ENCODE measurements around the gene PREP.
A peak's percentile ranks its signal among the peaks of the same experiment; 100 is the strongest.
"Not testable (repeated sequence)": the region's sequence is repeated elsewhere in the genome, so short reads cannot be mapped to it uniquely, and the experiment has no call there.

PREP gene

GRCh38 chr6:105402939-105403935, at the start of gene PREP:
Gene PREP, minus strand, starts transcription at chr6:105403082. Its CDS starts 191 bp downstream, at chr6:105402891.
- peak; percentile 72 to 80 for DNase-seq (ENCODE audit: low read depth in 2 of 2)

- DNase-seq (ENCODE audit: low read depth in 2 of 2), result no peak
These were observed 49.5 kb upstream of the PREP start for GRCh38 chr6:105452376-105452775.

GRCh38 chr6:105449756-105450390, 47.0 kb upstream of the PREP start:
- DNase-seq (ENCODE audit: low read depth in 2 of 2), result no peak

GRCh38 chr6:105445481-105445880, 42.6 kb upstream of the PREP start:
- DNase-seq (ENCODE audit: low read depth in 2 of 2), result no peak

DNA sequence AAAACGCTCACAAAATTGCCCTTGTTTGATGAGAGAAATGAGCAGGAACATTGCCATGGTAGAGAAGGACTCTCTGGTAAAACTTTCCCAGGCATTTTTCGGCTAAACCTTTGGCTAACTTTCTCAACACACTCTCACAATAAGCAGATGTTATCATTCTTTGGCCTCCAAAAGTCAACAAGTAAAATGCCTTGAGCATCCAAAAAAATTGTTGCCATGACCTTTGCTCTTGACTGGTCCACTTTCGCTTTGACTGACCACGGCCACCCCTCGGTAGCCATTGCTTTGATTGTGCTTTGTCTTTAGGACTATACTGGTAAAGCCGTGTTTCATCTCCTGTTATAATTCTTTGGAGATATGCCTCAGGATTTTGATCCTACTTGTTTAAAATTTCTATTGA, 41.1 kb upstream of the PREP start:
- no peak for DNase-seq (ENCODE audit: low read depth in 2 of 2)

DNA sequence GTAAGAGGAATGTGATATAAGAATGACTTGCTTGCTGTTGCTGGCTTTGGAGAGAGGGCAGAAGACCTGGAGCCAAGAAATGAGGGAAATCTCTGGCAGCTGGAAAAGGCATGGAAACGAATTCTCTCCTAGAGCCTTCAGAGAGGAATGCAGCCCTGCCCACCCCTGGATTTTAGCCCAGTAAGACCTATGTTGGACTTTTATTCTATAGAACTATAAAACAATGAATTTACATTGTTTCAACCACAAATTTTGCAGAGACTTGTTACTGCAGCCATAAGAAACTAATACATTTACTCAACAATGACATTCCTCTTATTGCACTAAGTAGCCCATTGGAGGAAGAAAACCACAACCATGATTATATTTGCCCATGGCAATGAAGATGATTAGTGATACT, 39.5 kb upstream of the PREP start:
- DNase-seq (ENCODE audit: low read depth in 2 of 2), result no peak

GRCh38 chr6:105437236-105437635, 34.4 kb upstream of the PREP start:
- DNase-seq (ENCODE audit: low read depth in 2 of 2), result no peak

GRCh38 chr6:105433723-105434122, 30.8 kb upstream of the PREP start:
- no peak for DNase-seq (ENCODE audit: low read depth in 2 of 2)

DNA sequence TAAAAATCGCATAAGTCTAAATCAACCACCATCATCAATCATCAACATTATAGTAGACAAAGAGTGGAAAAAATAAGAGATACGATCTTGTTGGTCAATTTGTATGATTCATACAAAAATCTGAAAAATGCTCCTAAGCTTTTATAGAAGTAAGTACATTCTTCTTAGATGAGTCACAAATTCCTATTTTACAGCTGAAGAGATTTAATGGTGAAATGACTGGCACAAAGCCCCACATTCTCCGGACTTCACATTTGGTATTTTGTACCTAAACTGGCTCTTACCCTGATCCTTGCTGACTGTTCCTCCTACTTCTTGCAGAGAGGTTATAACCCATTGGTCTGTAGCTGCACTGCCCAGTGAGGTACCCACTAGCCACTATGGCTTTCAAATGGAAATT, 29.9 kb upstream of the PREP start:
- DNase-seq (ENCODE audit: low read depth in 2 of 2), result no peak

DNA sequence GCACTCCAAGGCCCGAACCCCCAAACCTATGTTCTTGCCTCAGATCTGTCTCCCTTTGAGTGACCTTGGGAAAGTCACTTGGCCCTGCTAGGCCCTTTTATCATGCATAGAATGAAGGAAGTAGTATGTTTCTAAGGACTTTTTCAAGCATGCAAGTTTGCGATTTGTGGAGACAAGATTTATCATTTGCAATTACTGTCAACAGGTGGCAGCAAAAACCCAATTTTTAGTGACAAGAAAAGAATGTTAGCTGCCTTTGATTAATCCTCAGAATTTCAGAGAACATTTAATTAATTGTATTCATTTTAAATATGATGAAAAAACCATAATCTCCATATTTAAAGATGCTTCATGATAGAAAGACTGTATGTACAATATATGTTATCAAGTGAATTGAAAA, 28.3 kb upstream of the PREP start:
- DNase-seq (ENCODE audit: low read depth in 2 of 2), result peak in 1 of 2 donors; percentile 2

- no peak for DNase-seq (ENCODE audit: low read depth in 2 of 2)
These were observed 27.8 kb upstream of the PREP start for GRCh38 chr6:105430685-105431084.

- no peak for DNase-seq (ENCODE audit: low read depth in 2 of 2)
These were observed 26.8 kb upstream of the PREP start for GRCh38 chr6:105429676-105430075.

DNA sequence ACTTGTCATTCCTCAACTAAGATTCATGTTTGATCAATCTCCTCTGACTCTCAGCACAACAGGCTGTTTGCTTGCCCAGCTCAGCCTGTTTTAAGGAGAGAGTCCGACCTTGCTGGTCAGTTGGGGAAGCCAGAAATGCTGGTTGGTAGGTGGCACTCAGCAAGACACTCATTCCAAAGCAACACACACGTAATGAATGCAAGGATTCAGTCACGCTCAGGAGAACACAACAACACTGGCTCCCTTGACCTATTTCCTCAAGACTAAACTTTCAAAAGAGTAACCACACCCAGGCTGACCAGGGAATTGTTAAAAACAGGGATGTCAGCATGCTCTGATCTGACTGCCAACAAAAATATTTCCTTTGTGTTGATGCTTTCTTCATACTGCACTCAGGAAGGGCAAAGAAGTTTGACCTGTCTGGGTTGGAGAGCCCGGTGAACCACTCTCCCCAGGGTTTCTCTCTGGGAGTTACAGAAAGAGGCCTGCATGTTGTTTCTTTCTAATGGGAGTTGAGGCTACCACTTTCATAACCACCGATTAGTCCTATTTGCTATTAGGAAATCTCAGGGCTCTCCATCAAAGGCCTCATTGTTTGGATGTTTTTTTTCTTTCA, 25.6 kb upstream of the PREP start:
- DNase-seq (ENCODE audit: low read depth in 2 of 2), result no peak

DNA sequence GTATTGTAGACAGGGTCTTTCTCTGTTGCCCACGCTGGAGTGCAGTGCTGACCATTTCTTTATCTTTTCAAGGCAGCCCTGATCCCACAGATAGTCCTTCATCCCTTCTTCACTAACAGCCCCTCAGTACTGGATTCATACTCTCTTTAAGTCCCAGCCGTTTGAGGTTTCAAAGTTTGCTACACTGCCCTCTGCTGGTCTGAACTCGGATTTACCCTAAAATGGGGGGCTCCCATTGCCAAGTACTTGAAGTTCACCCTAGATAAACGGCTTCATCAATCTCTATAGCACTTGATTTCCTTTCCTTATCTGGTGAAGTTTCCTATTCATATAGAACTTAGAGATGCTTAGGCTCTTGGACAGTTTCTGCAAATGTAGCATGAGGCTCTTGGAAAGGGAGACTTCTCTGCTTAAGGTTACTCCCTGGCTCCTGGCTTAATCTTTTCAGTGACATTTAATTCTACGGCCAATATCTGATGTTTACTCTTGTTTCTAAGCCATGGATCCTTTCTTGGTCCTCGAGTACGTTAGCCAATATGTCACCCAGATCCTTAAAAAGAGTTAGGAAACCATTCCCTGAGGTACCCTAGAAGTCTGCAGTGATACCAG, 21.4 kb upstream of the PREP start:
- peak; percentile 42 to 57 for DNase-seq (ENCODE audit: low read depth in 2 of 2)

DNA sequence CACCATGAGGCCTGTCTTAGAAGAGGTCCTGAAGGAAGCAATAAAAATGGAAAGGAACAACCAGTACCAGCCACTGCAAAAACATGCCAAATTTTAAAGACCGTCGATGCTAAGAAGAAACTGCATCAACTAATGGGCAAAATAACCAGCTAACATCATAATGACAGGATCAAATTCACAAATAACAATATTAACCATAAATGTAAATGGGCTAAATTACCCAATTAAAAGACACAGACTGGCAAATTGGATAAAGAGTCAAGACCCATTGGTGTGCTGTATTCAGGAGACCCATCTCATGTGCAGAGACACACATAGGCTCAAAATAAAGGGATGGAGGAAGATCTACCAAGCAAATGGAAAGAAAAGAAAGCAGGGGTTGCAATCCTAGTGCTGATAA, 14.1 kb upstream of the PREP start:
- DNase-seq (ENCODE audit: low read depth in 2 of 2), result not testable (repeated sequence)

DNA sequence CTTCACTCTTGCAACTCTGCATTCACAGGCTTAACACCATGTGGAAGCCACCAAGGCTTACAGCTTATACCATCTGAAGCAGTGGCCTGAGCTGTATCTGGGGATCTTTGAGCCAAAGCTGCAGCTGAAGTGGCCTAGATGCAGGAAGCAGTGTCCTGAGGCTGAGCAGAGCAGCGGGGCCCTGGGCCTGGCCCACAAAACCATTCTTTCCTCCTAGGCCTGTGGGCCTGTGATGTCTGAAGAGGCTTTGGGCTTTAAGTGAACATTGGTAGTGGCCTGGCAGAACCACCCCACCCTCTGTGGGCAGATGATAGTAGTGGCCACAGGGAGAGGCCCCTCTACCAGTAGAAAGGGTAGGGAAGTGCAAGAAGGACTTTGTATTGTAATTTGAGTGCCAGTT, 6.9 kb upstream of the PREP start:
- no peak for DNase-seq (ENCODE audit: low read depth in 2 of 2)

DNA sequence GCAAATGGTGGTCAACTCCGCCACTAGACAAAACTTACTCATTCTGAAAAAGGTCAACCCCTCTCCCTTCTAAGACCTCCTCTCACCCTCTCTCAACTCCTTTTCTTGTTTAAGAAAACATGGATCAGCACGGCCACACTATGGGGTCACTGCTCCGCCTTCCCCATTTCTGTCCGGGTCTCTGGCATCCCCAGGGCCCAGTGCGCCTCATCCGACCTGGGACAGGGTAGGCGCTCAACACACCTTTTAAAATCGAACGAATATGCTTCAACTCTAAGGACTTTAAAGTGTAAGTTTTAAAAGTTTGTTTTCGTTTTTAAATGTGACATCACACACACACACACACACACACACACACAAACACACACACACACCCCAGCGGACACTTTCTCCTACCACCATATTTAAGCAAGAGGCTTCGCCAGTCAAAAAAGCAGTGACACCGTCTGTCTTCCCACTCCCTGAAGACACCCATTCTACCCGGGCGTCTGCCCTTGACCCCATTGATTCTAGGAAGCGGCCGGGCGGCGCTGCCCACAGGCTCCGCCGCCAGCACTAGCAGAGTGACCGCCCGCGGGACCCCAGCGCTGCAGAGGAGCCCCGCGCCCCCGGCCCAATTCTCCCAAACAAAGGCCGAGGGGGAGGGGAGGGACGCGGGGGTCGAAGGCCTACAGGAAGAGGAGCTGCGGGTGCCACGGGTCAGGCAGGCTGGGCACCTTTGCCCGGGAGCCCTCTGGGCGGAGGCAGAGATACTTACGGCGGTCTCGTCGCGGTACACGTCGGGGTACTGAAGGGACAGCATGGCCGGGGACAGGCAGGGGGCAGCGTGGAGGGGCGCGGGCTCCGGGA, 568 bp downstream of the PREP start:
- DNase-seq (ENCODE audit: low read depth in 2 of 2), result peak in 1 of 2 donors; percentile 4

GRCh38 chr6:105401247-105402089, 1.4 kb downstream of the PREP start:
- DNase-seq (ENCODE audit: low read depth in 2 of 2), result no peak

GRCh38 chr6:105400501-105400900, 2.4 kb downstream of the PREP start:
- DNase-seq (ENCODE audit: low read depth in 2 of 2), result no peak

- DNase-seq (ENCODE audit: low read depth in 2 of 2), result no peak
These were observed 4.0 kb downstream of the PREP start for GRCh38 chr6:105398859-105399258.

All from stimulated activated CD4-positive, alpha-beta T cell treated with anti-CD3 and anti-CD28 coated beads, Interleukin-4, amount 100 ng/mL, for 48 hours (primary cell).